Muscle of leg (tissue), 11 donors: Measurements from ENCODE around the gene TAS1R1. TPM values are rescaled to one million over a fixed set of nuclear protein-coding genes. Genes with fewer than 3 reads are reported as not detected.

Experiments
- DNase-seq: peaks from one replicate; pipeline ENCODE4 v3.0.0; 2013
- H3K27ac ChIP-seq: one replicate; pipeline ENCODE4 v1.5.1; 2013; ENCODE audit warnings: mild to moderate bottlenecking, low read length, control low read depth
- H3K27me3 ChIP-seq: one replicate; pipeline ENCODE4 v1.6.1; 2013; ENCODE audit warnings: low read length; ENCODE audit not compliant: control insufficient read depth, insufficient read depth
- H3K36me3 ChIP-seq: one replicate; pipeline ENCODE4 v1.6.1; 2013; ENCODE audit warnings: low read length; ENCODE audit not compliant: control insufficient read depth, insufficient read depth
- H3K4me1 ChIP-seq: one replicate; pipeline ENCODE4 v1.6.1; 2013; ENCODE audit warnings: low read length; ENCODE audit not compliant: control insufficient read depth, insufficient read depth
- H3K4me3 ChIP-seq: one replicate; pipeline ENCODE4 v1.5.1; 2013; ENCODE audit warnings: low read length, control low read depth
- H3K9me3 ChIP-seq: replicated peaks from 2 replicates; pipeline ENCODE4 v1.6.1; 2013; ENCODE audit warnings: low read depth, low read length; ENCODE audit not compliant: control insufficient read depth
- WGBS: methylation state at CpG from one replicate; pipeline ENCODE4 v1.1.5; 2013; ENCODE audit warnings: missing lambda C conversion rate; ENCODE audit not compliant: insufficient coverage; 5-methylcytosine and 5-hydroxymethylcytosine counted together
- polyA plus RNA-seq, 8 donors: library from polyadenylated mRNA; unstranded; fragments of 120-200 nt; gene quantifications; one replicate each; pipeline versions ENCODE4 v1.2.1 to v1.2.3, GENCODE V29; 2013; ENCODE audit warnings: inconsistent platforms in 1 of 8, low replicate concordance in 1 of 8; ENCODE audit not compliant: insufficient read length in 8 of 8, insufficient read depth in 1 of 8
- total RNA-seq: library from RNA; stranded (reverse); fragments of 120-200 nt; gene quantifications from one replicate; pipeline ENCODE4 v1.2.4, GENCODE V29; 2013

TAS1R1 gene
- total and polyA plus RNA-seq, 9 donors, result 2.7 to 9.7 (median 5.8) TPM

- Histone ChIP-seq H3K27ac (no peak overlapping the region), H3K36me3 (no peaks in the 10 kb centered on the region), H3K4me1 (peaks cover 3% of the 10 kb centered on the region), H3K27me3 (peaks cover 2% of the 10 kb centered on the region), H3K9me3 (no peaks in the 10 kb centered on the region), H3K4me3 (no peak overlapping the region)
- no peak for DNase-seq
- 17% methylated on average over 1 of the region's 3 CpGs for WGBS
Observed at GRCh38 chr1:6570100-6570499, 15.0 kb downstream of the TAS1R1 start.

- Histone ChIP-seq H3K4me3 (no peak overlapping the region), H3K4me1 (peaks cover 3% of the 10 kb centered on the region), H3K36me3 (no peaks in the 10 kb centered on the region), H3K27ac (no peak overlapping the region), H3K9me3 (no peaks in the 10 kb centered on the region), H3K27me3 (no peaks in the 10 kb centered on the region)
- DNase-seq, result no peak
- 76% methylated on average over 4 of the region's 5 CpGs for WGBS
Observed at GRCh38 chr1:6570987-6571386, 15.9 kb downstream of the TAS1R1 start.

- Histone ChIP-seq H3K27ac (no peak overlapping the region), H3K27me3 (no peaks in the 10 kb centered on the region), H3K4me3 (no peak overlapping the region), H3K36me3 (no peaks in the 10 kb centered on the region), H3K4me1 (peaks cover 3% of the 10 kb centered on the region), H3K9me3 (no peaks in the 10 kb centered on the region)
- 56% methylated on average over 11 of the region's 12 CpGs for WGBS
- DNase-seq, result no peak
Observed at GRCh38 chr1:6572653-6573383, 17.7 kb downstream of the TAS1R1 start.

- no peak overlapping the region for H3K27ac ChIP-seq
- WGBS, result 57% methylated on average over 6 of the region's 8 CpGs
- no peaks in the 10 kb centered on the region for H3K27me3 ChIP-seq
- H3K9me3 ChIP-seq, result no peaks in the 10 kb centered on the region
- no peaks in the 10 kb centered on the region for H3K36me3 ChIP-seq
- no peak for DNase-seq
- H3K4me1 ChIP-seq, result peaks cover 6% of the 10 kb centered on the region
- H3K4me3 ChIP-seq, result no peak overlapping the region
Observed at GRCh38 chr1:6574025-6574620, 19.0 kb downstream of the TAS1R1 start.

GRCh38 chr1:6574818-6575217 lies 19.7 kb downstream of the TAS1R1 start:
- Histone ChIP-seq H3K27ac (no peak overlapping the region), H3K4me3 (no peak overlapping the region), H3K4me1 (peaks cover 11% of the 10 kb centered on the region), H3K9me3 (no peaks in the 10 kb centered on the region), H3K27me3 (no peaks in the 10 kb centered on the region), H3K36me3 (no peaks in the 10 kb centered on the region)
- no peak for DNase-seq
- 82% methylated on average over 12 of the region's 14 CpGs for WGBS

GRCh38 chr1:6577831-6578525 lies 22.9 kb downstream of the TAS1R1 start:
- Histone ChIP-seq H3K36me3 (peaks cover 5% of the 10 kb centered on the region), H3K4me1 (peaks cover 29% of the 10 kb centered on the region), H3K27ac (no peak overlapping the region), H3K4me3 (no peak overlapping the region), H3K27me3 (no peaks in the 10 kb centered on the region), H3K9me3 (no peaks in the 10 kb centered on the region)
- no peak for DNase-seq
- WGBS, result 67% methylated on average over 5 of the region's 6 CpGs

- Histone ChIP-seq H3K4me1 (peaks cover 29% of the 10 kb centered on the region), H3K36me3 (peaks cover 5% of the 10 kb centered on the region), H3K9me3 (no peaks in the 10 kb centered on the region), H3K4me3 (no peak overlapping the region), H3K27ac (no peak overlapping the region), H3K27me3 (no peaks in the 10 kb centered on the region)
- DNase-seq, result no peak
- WGBS, result 87% methylated on average over 14 of the region's 14 CpGs
Observed at GRCh38 chr1:6578624-6579373, 23.7 kb downstream of the TAS1R1 start.

GRCh38 chr1:6579374-6580118 lies 24.4 kb downstream of the TAS1R1 start, which contains the start of gene ZBTB48:
ZBTB48 (plus strand) TSS chr1:6579994; CDS start chr1:6580610, 616 bp downstream.
- H3K27me3 ChIP-seq, result no peaks in the 10 kb centered on the region
- no peaks in the 10 kb centered on the region for H3K9me3 ChIP-seq
- peak; percentile 100 for DNase-seq
- H3K27ac ChIP-seq, result peak within 1 kb of the TSS; percentile 95
- peak within 1 kb of the TSS; percentile 84 for H3K4me3 ChIP-seq
- 11% methylated on average over 58 of the region's 58 CpGs for WGBS
- peaks cover 29% of the 10 kb centered on the region for H3K4me1 ChIP-seq
- H3K36me3 ChIP-seq, result peaks cover 5% of the 10 kb centered on the region

GRCh38 chr1:6580119-6580592 lies 25.0 kb downstream of the TAS1R1 start:
- peak; percentile 48 for DNase-seq
- H3K36me3 ChIP-seq, result peaks cover 5% of the 10 kb centered on the region
- under 1% methylated on average over 22 of the region's 30 CpGs for WGBS
- peak overlapping the region; percentile 84 for H3K4me3 ChIP-seq
- peaks cover 29% of the 10 kb centered on the region for H3K4me1 ChIP-seq
- H3K9me3 ChIP-seq, result no peaks in the 10 kb centered on the region
- H3K27me3 ChIP-seq, result no peaks in the 10 kb centered on the region
- peak overlapping the region; percentile 88 for H3K27ac ChIP-seq
